Measurements from ENCODE around the gene TENM3.

The TENM3 gene

GRCh38 chr4:182578402-182578801, 335.2 kb downstream of the TENM3 start:
- Histone ChIP-seq H3K36me3 (ENCODE audit: control insufficient read depth in 2 of 2, insufficient read depth in 2 of 2, low read length in 2 of 2) (no peaks in the 10 kb centered on the region), H3K4me3 (ENCODE audit: low read length in 2 of 2) (no peak overlapping the region), H3K4me1 (ENCODE audit: control insufficient read depth, insufficient read depth, low read length) (no peaks in the 10 kb centered on the region), H3K27me3 (ENCODE audit: control insufficient read depth in 1 of 2, insufficient read depth in 2 of 2, low read length in 2 of 2) (no peaks in the 10 kb centered on the region), H3K9me3 (ENCODE audit: control insufficient read depth in 2 of 2, low read length in 2 of 2) (no peaks in the 10 kb centered on the region), H3K27ac (ENCODE audit: low read length) (no peak overlapping the region), H3K9ac (ENCODE audit: low read length in 2 of 2) (no peak overlapping the region)

- H3K27ac ChIP-seq (ENCODE audit: low read length) = no peak overlapping the region
Measured at GRCh38 chr4:182582245-182582644, 339.0 kb downstream of the TENM3 start.

GRCh38 chr4:182583703-182584415, 340.7 kb downstream of the TENM3 start:
- Histone ChIP-seq H3K4me3 (ENCODE audit: low read length in 2 of 2) (no peak overlapping the region), H3K4me1 (ENCODE audit: control insufficient read depth, insufficient read depth, low read length) (no peaks in the 10 kb centered on the region), H3K27me3 (ENCODE audit: control insufficient read depth in 1 of 2, insufficient read depth in 2 of 2, low read length in 2 of 2) (no peaks in the 10 kb centered on the region), H3K9me3 (ENCODE audit: control insufficient read depth in 2 of 2, low read length in 2 of 2) (no peaks in the 10 kb centered on the region), H3K27ac (ENCODE audit: low read length) (no peak overlapping the region), H3K9ac (ENCODE audit: low read length in 2 of 2) (no peak overlapping the region), H3K36me3 (ENCODE audit: control insufficient read depth in 2 of 2, insufficient read depth in 2 of 2, low read length in 2 of 2) (no peaks in the 10 kb centered on the region)

More at GRCh38 chr4:182582245-182582644, 339.0 kb downstream of the TENM3 start:
- Histone ChIP-seq H3K27me3 (ENCODE audit: control insufficient read depth in 1 of 2, insufficient read depth in 2 of 2, low read length in 2 of 2) (no peaks in the 10 kb centered on the region), H3K9me3 (ENCODE audit: control insufficient read depth in 2 of 2, low read length in 2 of 2) (no peaks in the 10 kb centered on the region), H3K4me1 (ENCODE audit: control insufficient read depth, insufficient read depth, low read length) (no peaks in the 10 kb centered on the region), H3K9ac (ENCODE audit: low read length in 2 of 2) (no peak overlapping the region), H3K36me3 (ENCODE audit: control insufficient read depth in 2 of 2, insufficient read depth in 2 of 2, low read length in 2 of 2) (no peaks in the 10 kb centered on the region), H3K4me3 (ENCODE audit: low read length in 2 of 2) (no peak overlapping the region)

GRCh38 chr4:182585321-182585720, 342.1 kb downstream of the TENM3 start:
- Histone ChIP-seq H3K36me3 (ENCODE audit: control insufficient read depth in 2 of 2, insufficient read depth in 2 of 2, low read length in 2 of 2) (no peaks in the 10 kb centered on the region), H3K27ac (ENCODE audit: low read length) (no peak overlapping the region), H3K4me1 (ENCODE audit: control insufficient read depth, insufficient read depth, low read length) (no peaks in the 10 kb centered on the region), H3K9ac (ENCODE audit: low read length in 2 of 2) (no peak overlapping the region), H3K9me3 (ENCODE audit: control insufficient read depth in 2 of 2, low read length in 2 of 2) (no peaks in the 10 kb centered on the region), H3K4me3 (ENCODE audit: low read length in 2 of 2) (no peak overlapping the region), H3K27me3 (ENCODE audit: control insufficient read depth in 1 of 2, insufficient read depth in 2 of 2, low read length in 2 of 2) (no peaks in the 10 kb centered on the region)

GRCh38 chr4:182589100-182589499, 345.9 kb downstream of the TENM3 start:
- Histone ChIP-seq H3K36me3 (ENCODE audit: control insufficient read depth in 2 of 2, insufficient read depth in 2 of 2, low read length in 2 of 2) (no peaks in the 10 kb centered on the region), H3K27ac (ENCODE audit: low read length) (no peak overlapping the region), H3K27me3 (ENCODE audit: control insufficient read depth in 1 of 2, insufficient read depth in 2 of 2, low read length in 2 of 2) (no peaks in the 10 kb centered on the region), H3K4me1 (ENCODE audit: control insufficient read depth, insufficient read depth, low read length) (no peaks in the 10 kb centered on the region), H3K4me3 (ENCODE audit: low read length in 2 of 2) (no peak overlapping the region), H3K9ac (ENCODE audit: low read length in 2 of 2) (no peak overlapping the region), H3K9me3 (ENCODE audit: control insufficient read depth in 2 of 2, low read length in 2 of 2) (no peaks in the 10 kb centered on the region)

GRCh38 chr4:182593402-182593801, 350.2 kb downstream of the TENM3 start:
- no peak overlapping the region for H3K27ac ChIP-seq (ENCODE audit: low read length)
- no peak overlapping the region for H3K9ac ChIP-seq (ENCODE audit: low read length in 2 of 2)
- H3K4me3 ChIP-seq (ENCODE audit: low read length in 2 of 2) = no peak overlapping the region
- no peaks in the 10 kb centered on the region for H3K4me1 ChIP-seq (ENCODE audit: control insufficient read depth, insufficient read depth, low read length)
- H3K36me3 ChIP-seq (ENCODE audit: control insufficient read depth in 2 of 2, insufficient read depth in 2 of 2, low read length in 2 of 2) = no peaks in the 10 kb centered on the region
- no peaks in the 10 kb centered on the region for H3K27me3 ChIP-seq (ENCODE audit: control insufficient read depth in 1 of 2, insufficient read depth in 2 of 2, low read length in 2 of 2)
- no peaks in the 10 kb centered on the region for H3K9me3 ChIP-seq (ENCODE audit: control insufficient read depth in 2 of 2, low read length in 2 of 2)

- Histone ChIP-seq H3K27me3 (ENCODE audit: control insufficient read depth in 1 of 2, insufficient read depth in 2 of 2, low read length in 2 of 2) (no peaks in the 10 kb centered on the region), H3K36me3 (ENCODE audit: control insufficient read depth in 2 of 2, insufficient read depth in 2 of 2, low read length in 2 of 2) (no peaks in the 10 kb centered on the region), H3K4me1 (ENCODE audit: control insufficient read depth, insufficient read depth, low read length) (no peaks in the 10 kb centered on the region)
Measured at GRCh38 chr4:182593864-182594263, 350.7 kb downstream of the TENM3 start.

GRCh38 chr4:182600093-182600492, 356.9 kb downstream of the TENM3 start:
- Histone ChIP-seq H3K9me3 (ENCODE audit: control insufficient read depth in 2 of 2, low read length in 2 of 2) (no peaks in the 10 kb centered on the region), H3K9ac (ENCODE audit: low read length in 2 of 2) (no peak overlapping the region), H3K4me3 (ENCODE audit: low read length in 2 of 2) (no peak overlapping the region), H3K4me1 (ENCODE audit: control insufficient read depth, insufficient read depth, low read length) (no peaks in the 10 kb centered on the region), H3K36me3 (ENCODE audit: control insufficient read depth in 2 of 2, insufficient read depth in 2 of 2, low read length in 2 of 2) (no peaks in the 10 kb centered on the region), H3K27me3 (ENCODE audit: control insufficient read depth in 1 of 2, insufficient read depth in 2 of 2, low read length in 2 of 2) (no peaks in the 10 kb centered on the region), H3K27ac (ENCODE audit: low read length) (no peak overlapping the region)

More at GRCh38 chr4:182593864-182594263, 350.7 kb downstream of the TENM3 start:
- Histone ChIP-seq H3K9ac (ENCODE audit: low read length in 2 of 2) (no peak overlapping the region), H3K4me3 (ENCODE audit: low read length in 2 of 2) (no peak overlapping the region), H3K9me3 (ENCODE audit: control insufficient read depth in 2 of 2, low read length in 2 of 2) (no peaks in the 10 kb centered on the region), H3K27ac (ENCODE audit: low read length) (no peak overlapping the region)

- no peak overlapping the region for H3K4me3 ChIP-seq (ENCODE audit: low read length in 2 of 2)
- H3K4me1 ChIP-seq (ENCODE audit: control insufficient read depth, insufficient read depth, low read length) = no peaks in the 10 kb centered on the region
- H3K36me3 ChIP-seq (ENCODE audit: control insufficient read depth in 2 of 2, insufficient read depth in 2 of 2, low read length in 2 of 2) = no peaks in the 10 kb centered on the region
- H3K27me3 ChIP-seq (ENCODE audit: control insufficient read depth in 1 of 2, insufficient read depth in 2 of 2, low read length in 2 of 2) = no peaks in the 10 kb centered on the region
- no peak overlapping the region for H3K9ac ChIP-seq (ENCODE audit: low read length in 2 of 2)
- no peak overlapping the region for H3K27ac ChIP-seq (ENCODE audit: low read length)
- H3K9me3 ChIP-seq (ENCODE audit: control insufficient read depth in 2 of 2, low read length in 2 of 2) = no peaks in the 10 kb centered on the region
Measured at GRCh38 chr4:182600856-182601255, 357.7 kb downstream of the TENM3 start.

GRCh38 chr4:182604161-182604622, 361.0 kb downstream of the TENM3 start:
- Histone ChIP-seq H3K27ac (ENCODE audit: low read length) (no peak overlapping the region), H3K9me3 (ENCODE audit: control insufficient read depth in 2 of 2, low read length in 2 of 2) (no peaks in the 10 kb centered on the region), H3K4me3 (ENCODE audit: low read length in 2 of 2) (no peak overlapping the region), H3K9ac (ENCODE audit: low read length in 2 of 2) (no peak overlapping the region), H3K4me1 (ENCODE audit: control insufficient read depth, insufficient read depth, low read length) (no peaks in the 10 kb centered on the region), H3K27me3 (ENCODE audit: control insufficient read depth in 1 of 2, insufficient read depth in 2 of 2, low read length in 2 of 2) (no peaks in the 10 kb centered on the region), H3K36me3 (ENCODE audit: control insufficient read depth in 2 of 2, insufficient read depth in 2 of 2, low read length in 2 of 2) (no peaks in the 10 kb centered on the region)

GRCh38 chr4:182604953-182605352, 361.8 kb downstream of the TENM3 start:
- no peak overlapping the region for H3K27ac ChIP-seq (ENCODE audit: low read length)
- H3K9ac ChIP-seq (ENCODE audit: low read length in 2 of 2) = no peak overlapping the region
- no peak overlapping the region for H3K4me3 ChIP-seq (ENCODE audit: low read length in 2 of 2)
- no peaks in the 10 kb centered on the region for H3K9me3 ChIP-seq (ENCODE audit: control insufficient read depth in 2 of 2, low read length in 2 of 2)
- H3K27me3 ChIP-seq (ENCODE audit: control insufficient read depth in 1 of 2, insufficient read depth in 2 of 2, low read length in 2 of 2) = no peaks in the 10 kb centered on the region
- no peaks in the 10 kb centered on the region for H3K4me1 ChIP-seq (ENCODE audit: control insufficient read depth, insufficient read depth, low read length)
- no peaks in the 10 kb centered on the region for H3K36me3 ChIP-seq (ENCODE audit: control insufficient read depth in 2 of 2, insufficient read depth in 2 of 2, low read length in 2 of 2)
